ENCODE data around the gene KLK15. TPM values are rescaled to one million over a fixed set of nuclear protein-coding genes. Genes with fewer than 3 reads are reported as not detected.

The KLK15 gene
- total and polyA plus RNA-seq, 2 of the 8 experiments (the other 6 are each of a cell fraction or from before 2014, with no cell fraction given): not detected

DNA sequence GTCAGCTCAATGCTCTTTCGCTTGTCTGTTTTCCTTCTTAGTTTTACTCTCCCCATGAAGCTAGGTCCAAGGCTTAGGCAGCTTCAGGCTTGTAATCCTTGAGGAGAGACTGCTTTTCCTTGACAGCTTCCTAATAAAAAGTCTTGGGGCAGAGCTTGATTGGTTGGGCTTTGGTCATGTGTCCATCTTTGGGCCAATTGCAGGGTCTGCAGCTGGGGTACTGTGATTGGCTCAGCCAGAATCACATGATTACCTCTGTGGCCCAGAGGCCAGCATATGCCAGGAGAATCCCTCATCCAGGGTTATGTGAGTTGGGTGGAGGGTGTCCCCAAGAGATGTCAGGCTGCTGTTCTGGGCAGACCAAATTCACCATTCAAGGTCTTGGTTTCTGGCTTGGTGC, 17.9 kb downstream of the KLK15 start:
- Histone ChIP-seq H2BK12ac (ENCODE audit: low read depth, low read length) (no peak overlapping the region), H3K14ac (ENCODE audit: insufficient read length) (no peak overlapping the region), H4K5ac (ENCODE audit: insufficient read length, low read depth, low read length) (no peak overlapping the region), H2BK5ac (ENCODE audit: low read depth, low read length) (no peak overlapping the region), H3K9ac (replicated peaks in 1 of 4; ENCODE audit: extremely low read depth in 1 of 4, low read depth in 3 of 4, low read length in 3 of 4) (no peak overlapping the region), H3K36me3 (ENCODE audit: control insufficient read depth in 2 of 4, insufficient read depth in 4 of 4, low read length in 3 of 4) (no peaks in the 10 kb centered on the region), H3K23me2 (ENCODE audit: low read depth, low read length) (peaks cover 19% of the 10 kb centered on the region), H3K56ac (replicated peaks; ENCODE audit: insufficient read length, low read depth, low read length) (no peak overlapping the region), H2BK15ac (ENCODE audit: low read length) (no peak overlapping the region), H3K79me2 (ENCODE audit: control insufficient read depth in 1 of 2, insufficient read depth in 2 of 2, low read length in 2 of 2) (no peaks in the 10 kb centered on the region), H3K4me2 (ENCODE audit: insufficient read depth in 1 of 2, low read depth in 2 of 2, low read length in 2 of 2) (no peak overlapping the region), H2BK120ac (replicated peaks; ENCODE audit: low read depth, low read length) (no peak overlapping the region), H3K79me1 (ENCODE audit: low read depth, low read length) (no peaks in the 10 kb centered on the region), H4K8ac (ENCODE audit: extremely low read depth, insufficient read depth, low read length) (no peak overlapping the region), H3K18ac (ENCODE audit: extremely low read depth, low read length) (no peak overlapping the region), H3K23ac (ENCODE audit: insufficient read length) (no peak overlapping the region), H3K27me3 (replicated peaks in 1 of 4; ENCODE audit: control insufficient read depth in 3 of 4, extremely low read depth in 1 of 4, insufficient read depth in 3 of 4, low read length in 3 of 4) (peaks cover 9 to 19% (median 18%) of the 10 kb centered on the region in 4 experiments), H2AK5ac (ENCODE audit: low read depth, low read length) (no peak overlapping the region), H3K4me1 (replicated peaks in 1 of 4; ENCODE audit: control insufficient read depth in 3 of 4, insufficient read depth in 4 of 4, low read length in 3 of 4) (peaks cover 5 to 20% (median 13%) of the 10 kb centered on the region in 4 experiments), H4K20me1 (replicated peaks in 1 of 2; ENCODE audit: control insufficient read depth in 1 of 2, insufficient read depth in 2 of 2, low read length in 2 of 2) (peaks cover 0 to 2% of the 10 kb centered on the region in 2 experiments), H3K27ac (ENCODE audit: low read depth, low read length) (no peak overlapping the region), H3K4me3 (ENCODE audit: extremely low read depth in 1 of 4, insufficient read depth in 2 of 4, low read depth in 3 of 4, low read length in 4 of 4) (no peak overlapping the region), H3K4ac (replicated peaks; ENCODE audit: insufficient read length, low read depth, low read length) (no peak overlapping the region), H2AFZ (ENCODE audit: low read length) (no peak overlapping the region), H3K9me3 (ENCODE audit: insufficient read depth in 2 of 2, low read depth in 1 of 2, low read length in 1 of 2) (no peaks in the 10 kb centered on the region), H4K91ac (replicated peaks; ENCODE audit: insufficient read length, low read length) (no peak overlapping the region), H2BK20ac (ENCODE audit: low read length) (no peak overlapping the region)
- FAIRE-seq (no peak), DNase-seq (ENCODE audit: low read depth in 1 of 2, low spot score in 2 of 2) (no peak)
- ChIA-PET CTCF (ENCODE audit: partially characterized antibody) (interaction anchor here (0.7 to 1.6 kb wide), 4 partner anchors 8 to 110 kb away, joined by 3 read pairs; no protein-coding TSS in a partner anchor), POLR2A (ENCODE audit: partially characterized antibody) (interaction anchor here (14.4 kb wide), 1 partner anchor 17 kb away, joined by 275 read pairs; no protein-coding TSS in a partner anchor)
- WGBS, 2 experiments (ENCODE audit: extremely low coverage in 1 of 2, insufficient coverage in 1 of 2, insufficient read length in 1 of 2, insufficient replicate concordance in 2 of 2, low coverage in 1 of 2, low lambda C conversion rate in 2 of 2, missing lambda C conversion rate in 1 of 2): 76% methylated on average over 1 of the region's 1 CpG; no CpG with 5 or more reads in 1 of the 2 experiments
- peak; percentile 64; the same call in 1 of the 2 replicates for TF ChIP-seq USF2 (IDR thresholded peaks at IDR 0.05; ENCODE audit: low read length)
- TF ChIP-seq MAX (IDR thresholded peaks at IDR 0.05): 0 out of 2 replicates have a peak, but pooled peaks have one; percentile 13
- no peak for TF ChIP-seq HDAC6 (IDR thresholded peaks at IDR 0.05; ENCODE audit: low read depth, low read length)
- no peak for TF ChIP-seq HDAC2 (IDR thresholded peaks at IDR 0.05; ENCODE audit: borderline replicate concordance in 1 of 2, low read depth in 2 of 2, low read length in 2 of 2)
- TF ChIP-seq YY1 (IDR thresholded peaks at IDR 0.05; ENCODE audit: low read depth, low read length): no peak

All from H1 (cell line).